Measurements from ENCODE around the gene CCDC157.

The CCDC157 gene

DNA sequence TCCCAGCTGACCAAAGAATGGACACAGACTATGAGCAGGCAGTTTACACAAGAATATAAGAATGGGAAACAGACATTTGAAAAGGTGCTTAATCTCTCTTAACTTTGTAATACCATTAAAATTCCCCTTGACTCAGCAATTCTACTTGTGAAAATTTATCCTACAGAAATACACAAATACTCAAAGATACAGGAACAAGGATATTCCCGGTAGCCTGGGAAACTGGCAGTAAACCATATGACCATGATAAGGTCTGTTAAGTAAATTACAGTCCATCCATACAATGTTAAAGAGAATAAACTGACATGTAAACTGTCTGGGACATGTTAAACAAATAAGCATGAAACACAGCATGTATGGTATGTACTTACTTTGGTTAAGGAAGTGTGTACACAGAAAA, 60.0 kb downstream of the CCDC157 start:
- in situ Hi-C loops (cut with MboI; ENCODE audit: low sequenced_read_pairs, unreplicated experiment) = no loop called here
- TF ChIP-seq, protein P1, sequence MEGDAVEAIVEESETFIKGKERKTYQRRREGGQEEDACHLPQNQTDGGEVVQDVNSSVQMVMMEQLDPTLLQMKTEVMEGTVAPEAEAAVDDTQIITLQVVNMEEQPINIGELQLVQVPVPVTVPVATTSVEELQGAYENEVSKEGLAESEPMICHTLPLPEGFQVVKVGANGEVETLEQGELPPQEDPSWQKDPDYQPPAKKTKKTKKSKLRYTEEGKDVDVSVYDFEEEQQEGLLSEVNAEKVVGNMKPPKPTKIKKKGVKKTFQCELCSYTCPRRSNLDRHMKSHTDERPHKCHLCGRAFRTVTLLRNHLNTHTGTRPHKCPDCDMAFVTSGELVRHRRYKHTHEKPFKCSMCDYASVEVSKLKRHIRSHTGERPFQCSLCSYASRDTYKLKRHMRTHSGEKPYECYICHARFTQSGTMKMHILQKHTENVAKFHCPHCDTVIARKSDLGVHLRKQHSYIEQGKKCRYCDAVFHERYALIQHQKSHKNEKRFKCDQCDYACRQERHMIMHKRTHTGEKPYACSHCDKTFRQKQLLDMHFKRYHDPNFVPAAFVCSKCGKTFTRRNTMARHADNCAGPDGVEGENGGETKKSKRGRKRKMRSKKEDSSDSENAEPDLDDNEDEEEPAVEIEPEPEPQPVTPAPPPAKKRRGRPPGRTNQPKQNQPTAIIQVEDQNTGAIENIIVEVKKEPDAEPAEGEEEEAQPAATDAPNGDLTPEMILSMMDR (IDR thresholded peaks at IDR 0.05; ENCODE audit: borderline replicate concordance, control extremely low read depth, extremely low read depth, insufficient read depth, missing control alignments) = no peak
- DNase-seq (ENCODE audit: low spot score) = no peak

DNA sequence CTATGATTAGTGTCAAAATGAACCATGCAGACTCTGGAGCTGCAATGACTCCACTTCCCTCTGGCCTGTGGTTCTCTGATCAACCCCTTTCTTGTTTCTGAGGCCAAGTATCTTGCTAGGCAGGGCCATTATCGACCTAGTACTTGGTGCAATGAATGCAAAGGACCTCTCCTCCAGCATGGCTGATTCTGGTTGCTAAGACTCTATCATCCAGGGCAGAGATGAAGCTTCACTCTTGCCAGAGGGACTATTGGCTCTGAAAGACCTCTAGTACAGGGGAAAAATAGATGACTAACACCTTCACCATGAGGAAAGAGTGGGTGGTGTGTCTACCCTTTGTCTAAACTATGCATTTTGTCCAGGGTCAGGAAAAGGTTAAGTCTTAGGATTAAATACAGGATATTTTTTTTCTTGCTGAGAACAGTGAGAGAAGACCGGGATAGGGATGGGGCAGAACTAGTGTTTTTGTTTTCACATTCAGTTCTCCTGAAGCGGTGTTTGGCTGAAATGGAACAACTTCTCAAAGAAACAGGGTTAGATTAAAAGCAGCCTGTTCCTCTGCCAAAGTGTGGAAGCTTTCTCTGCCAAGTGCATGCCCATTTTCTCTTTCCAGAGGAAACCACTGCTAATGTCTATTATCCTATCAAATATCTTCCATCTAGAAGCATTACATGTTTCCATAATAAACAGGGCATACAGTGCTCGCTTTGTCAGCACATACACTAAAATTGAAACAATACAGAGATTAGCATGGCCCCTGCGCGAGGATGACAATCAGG, 63.7 kb downstream of the CCDC157 start:
- in situ Hi-C loops (cut with MboI; ENCODE audit: low sequenced_read_pairs, unreplicated experiment) = no loop called here
- DNase-seq (ENCODE audit: low spot score) = no peak
- TF ChIP-seq, protein P1 (IDR thresholded peaks at IDR 0.05; ENCODE audit: borderline replicate concordance, control extremely low read depth, extremely low read depth, insufficient read depth, missing control alignments) = no peak

DNA sequence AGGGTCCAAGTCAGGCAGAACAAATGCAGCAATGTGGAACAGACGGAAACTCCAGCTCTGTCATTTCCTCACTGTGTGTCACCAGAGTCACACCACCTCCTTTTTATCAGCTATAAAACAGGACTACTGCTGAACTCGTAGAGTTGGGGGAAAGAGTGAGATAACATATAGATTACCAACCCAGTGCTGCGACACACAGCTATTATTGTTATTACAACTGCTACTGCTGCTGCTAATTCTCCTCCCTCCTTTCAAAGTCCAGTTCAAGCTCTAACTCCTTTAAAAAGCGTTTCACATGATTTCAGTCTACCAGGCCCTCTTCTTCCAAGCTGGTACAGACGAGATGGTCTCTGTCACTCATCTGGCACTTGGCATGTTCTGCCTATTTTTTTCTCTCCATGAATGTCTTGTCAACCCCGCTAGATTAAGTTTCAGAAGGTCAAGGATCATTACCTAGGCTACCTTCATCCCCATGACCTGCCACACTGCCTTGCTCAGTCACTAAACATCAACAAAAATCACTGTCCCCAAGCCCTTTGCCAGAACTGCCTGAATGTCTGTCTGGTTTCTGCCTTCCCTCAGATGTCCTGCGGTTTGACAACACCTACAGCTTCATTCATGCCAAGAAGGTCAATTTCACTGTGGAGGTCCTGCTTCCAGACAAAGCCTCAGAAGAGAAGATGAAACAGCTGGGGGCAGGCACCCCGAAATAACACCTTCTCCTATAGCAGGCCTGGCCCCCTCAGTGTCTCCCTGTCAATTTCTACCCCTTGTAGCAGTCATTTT, 65.1 kb downstream of the CCDC157 start:
- in situ Hi-C loops (cut with MboI; ENCODE audit: low sequenced_read_pairs, unreplicated experiment) = no loop called here
- TF ChIP-seq, protein P1 (IDR thresholded peaks at IDR 0.05; ENCODE audit: borderline replicate concordance, control extremely low read depth, extremely low read depth, insufficient read depth, missing control alignments) = no peak
- no peak for DNase-seq (ENCODE audit: low spot score)

DNA sequence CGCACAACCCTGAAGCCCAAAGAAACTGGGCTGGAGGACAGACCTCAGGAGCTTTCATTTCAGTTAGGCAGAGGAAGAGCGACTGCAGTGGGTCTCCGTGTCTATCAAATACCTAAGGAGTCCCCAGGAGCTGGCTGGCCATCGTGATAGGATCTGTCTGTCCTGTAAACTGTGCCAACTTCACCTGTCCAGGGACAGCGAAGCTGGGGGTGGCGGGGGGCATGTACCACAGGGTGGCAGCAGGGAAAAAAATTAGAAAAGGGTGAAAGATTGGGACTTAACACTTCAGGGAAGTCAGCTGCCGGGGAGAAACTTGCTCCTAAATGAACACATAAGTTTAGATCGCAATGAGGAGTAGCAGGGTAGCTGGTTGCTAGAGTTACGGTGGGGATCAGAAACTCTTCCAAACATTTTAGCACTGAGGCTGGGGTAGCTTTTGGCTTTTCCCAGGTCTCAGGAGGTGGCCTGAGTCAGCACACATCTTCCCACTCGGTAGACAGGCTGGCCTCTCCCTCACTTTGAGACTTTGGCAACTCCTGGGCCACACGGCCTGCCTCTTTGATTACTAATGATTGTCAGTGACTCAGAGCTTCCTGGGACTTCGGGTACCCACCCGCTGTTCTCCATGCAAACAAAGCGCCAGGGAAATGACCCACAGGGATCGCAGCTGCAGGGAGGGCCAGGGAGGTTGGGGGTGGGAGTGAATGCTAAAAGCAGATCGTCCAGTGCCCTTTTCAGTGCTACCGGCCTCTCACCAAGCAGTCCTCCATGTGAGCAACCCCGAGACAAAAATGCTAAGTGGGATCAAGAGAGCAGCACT, 65.9 kb downstream of the CCDC157 start:
- no peak for DNase-seq (ENCODE audit: low spot score)

DNA sequence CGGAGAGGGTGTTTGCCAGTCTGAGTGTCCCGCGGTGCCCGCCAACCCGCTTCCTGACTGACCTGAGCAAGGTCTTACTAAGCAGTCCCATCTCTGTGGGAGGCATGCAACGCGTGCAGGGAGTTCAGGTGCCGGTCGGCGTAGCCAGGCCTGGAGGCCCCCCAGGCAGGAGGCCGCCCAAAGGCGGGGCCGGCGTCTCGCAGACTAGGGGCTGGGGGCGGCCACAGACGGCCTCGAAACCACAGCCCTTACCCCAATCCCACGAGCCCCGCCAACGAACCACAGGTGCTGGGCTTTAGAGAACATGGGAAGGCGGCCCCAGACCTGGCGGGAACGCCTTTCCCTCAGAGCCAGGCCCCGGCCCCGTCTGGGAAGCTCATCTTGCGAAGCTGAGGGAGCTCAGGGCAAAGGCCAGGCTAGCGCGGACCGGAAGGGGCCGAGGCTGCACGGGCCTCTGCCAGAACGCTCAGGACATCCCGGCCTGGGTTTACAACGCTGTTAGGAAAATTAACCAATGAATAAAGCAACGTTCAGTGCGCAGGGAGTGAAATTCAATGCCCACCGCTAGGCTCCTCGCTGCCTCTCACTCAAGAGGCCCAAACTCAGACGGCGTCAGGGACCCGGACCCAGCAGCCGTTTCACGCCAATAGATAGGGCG, 66.6 kb downstream of the CCDC157 start:
- TF ChIP-seq, protein P1 (IDR thresholded peaks at IDR 0.05; ENCODE audit: borderline replicate concordance, control extremely low read depth, extremely low read depth, insufficient read depth, missing control alignments) = no peak
- no peak for DNase-seq (ENCODE audit: low spot score)
- in situ Hi-C loops (cut with MboI; ENCODE audit: low sequenced_read_pairs, unreplicated experiment) = no loop called here

More for the DNA sequence above, 65.9 kb downstream of the CCDC157 start:
- TF ChIP-seq, protein P1 (IDR thresholded peaks at IDR 0.05; ENCODE audit: borderline replicate concordance, control extremely low read depth, extremely low read depth, insufficient read depth, missing control alignments) = no peak
- in situ Hi-C loops (cut with MboI; ENCODE audit: low sequenced_read_pairs, unreplicated experiment) = no loop called here

Measured in GM13976 (cell line).